Neuronal stem cell (in vitro differentiated cells): ENCODE data around the gene DLG2.
A peak's percentile ranks its signal among the peaks of the same experiment; 100 is the strongest.

Experiments used
- DNase-seq: peaks from one replicate; pipeline ENCODE4 v3.0.0-alpha.2; 2013; ENCODE audit warnings: low spot score
- H2AFZ ChIP-seq: one replicate; pipeline ENCODE4 v1.6.1; 2013; ENCODE audit warnings: mild to moderate bottlenecking, low read length, inconsistent platforms
- H2AK5ac ChIP-seq: 2 replicates; pipeline ENCODE4 v1.6.1; 2013; ENCODE audit warnings: low read depth, mild to moderate bottlenecking, inconsistent platforms, low read length, moderate library complexity, mixed read lengths
- H2BK120ac ChIP-seq: 2 replicates; pipeline ENCODE4 v1.6.1; 2013; ENCODE audit warnings: low read depth, mild to moderate bottlenecking, inconsistent platforms, low read length, moderate library complexity, mixed read lengths
- H2BK12ac ChIP-seq: one replicate; pipeline ENCODE4 v1.6.1; 2013; ENCODE audit warnings: low read length, inconsistent platforms
- H2BK15ac ChIP-seq: 2 replicates; pipeline ENCODE4 v1.6.1; 2013; ENCODE audit warnings: mild to moderate bottlenecking, low read length, inconsistent platforms, mixed read lengths
- H2BK5ac ChIP-seq: one replicate; pipeline ENCODE4 v1.6.1; 2013; ENCODE audit warnings: inconsistent platforms, mild to moderate bottlenecking, low read length, moderate library complexity
- H3K14ac ChIP-seq: one replicate; pipeline ENCODE4 v1.6.1; 2013; ENCODE audit warnings: low read length, inconsistent platforms
- H3K18ac ChIP-seq: 2 replicates; pipeline ENCODE4 v1.6.1; 2013; ENCODE audit warnings: low read length, inconsistent platforms
- H3K23ac ChIP-seq: 2 replicates; pipeline ENCODE4 v1.6.1; 2013; ENCODE audit warnings: low read depth, mild to moderate bottlenecking, mixed read lengths, low read length, inconsistent platforms; ENCODE audit not compliant: poor library complexity
- H3K27ac ChIP-seq: replicated peaks from 3 replicates; pipeline ENCODE4 v1.5.1; 2013; ENCODE audit warnings: low read length, inconsistent platforms
- H3K27me3 ChIP-seq, 3 experiments: 2 replicates each; pipeline ENCODE4 v1.6.1; 2013; ENCODE audit warnings: low read length in 3 of 3, mild to moderate bottlenecking in 2 of 3, inconsistent platforms in 1 of 3, low read depth in 1 of 3, mixed read lengths in 1 of 3, moderate library complexity in 1 of 3; ENCODE audit not compliant: control insufficient read depth in 3 of 3, insufficient read depth in 3 of 3
- H3K36me3 ChIP-seq, 2 donors: replicated peaks in 1 of 2; 2 replicates each; pipeline ENCODE4 v1.6.1; 2013; ENCODE audit warnings: low read length in 2 of 2; ENCODE audit not compliant: control insufficient read depth in 2 of 2, insufficient read depth in 2 of 2
- H3K4ac ChIP-seq: 2 replicates; pipeline ENCODE4 v1.6.1; 2013; ENCODE audit warnings: inconsistent platforms, mild to moderate bottlenecking, low read length, moderate library complexity
- H3K4me1 ChIP-seq, 2 donors: 1 replicate in 1 of 2; 2 replicates in 1 of 2; pipeline ENCODE4 v1.6.1; 2013; ENCODE audit warnings: low read length in 2 of 2, low read depth in 1 of 2; ENCODE audit not compliant: control insufficient read depth in 2 of 2, insufficient read depth in 1 of 2
- H3K4me2 ChIP-seq: one replicate; pipeline ENCODE4 v1.6.1; 2013; ENCODE audit warnings: mild to moderate bottlenecking, low read length, inconsistent platforms; ENCODE audit not compliant: insufficient read depth, poor library complexity, severe bottlenecking
- H3K4me3 ChIP-seq, 2 donors: 2 replicates each; pipeline ENCODE4 v1.5.1; 2013; ENCODE audit warnings: low read length in 2 of 2, mild to moderate bottlenecking in 2 of 2, inconsistent platforms in 1 of 2, moderate library complexity in 1 of 2
- H3K79me1 ChIP-seq: one replicate; pipeline ENCODE4 v1.6.1; 2013; ENCODE audit warnings: low read depth, mild to moderate bottlenecking, inconsistent platforms, low read length, moderate library complexity
- H3K9ac ChIP-seq: one replicate; pipeline ENCODE4 v1.6.1; 2013; ENCODE audit warnings: mild to moderate bottlenecking, low read depth, low read length, inconsistent platforms; ENCODE audit not compliant: poor library complexity
- H3K9me3 ChIP-seq, 2 donors: replicated peaks in 1 of 2; 2 replicates each; pipeline versions ENCODE3 to v1.6.1; 2013; ENCODE audit warnings: low read length in 2 of 2, mild to moderate bottlenecking in 2 of 2, inconsistent platforms in 1 of 2, low read depth in 1 of 2, mixed read lengths in 1 of 2, moderate library complexity in 1 of 2; ENCODE audit not compliant: control insufficient read depth in 2 of 2, insufficient read depth in 1 of 2
- H4K8ac ChIP-seq: one replicate; pipeline ENCODE4 v1.6.1; 2013; ENCODE audit warnings: low read depth, mild to moderate bottlenecking, inconsistent platforms, low read length, moderate library complexity
- H4K91ac ChIP-seq: one replicate; pipeline ENCODE4 v1.6.1; 2013; ENCODE audit warnings: low read length, low read depth, mild to moderate bottlenecking, inconsistent platforms; ENCODE audit not compliant: poor library complexity
- WGBS, 2 donors: extraction: QIAGEN DNeasy Blood & Tissue Kit; methylation state at CpG; one replicate each; pipeline ENCODE4 v1.1.7; 2013; ENCODE audit warnings: missing lambda C conversion rate in 2 of 2, mixed read lengths in 1 of 2; ENCODE audit not compliant: insufficient read length in 2 of 2, insufficient replicate concordance in 1 of 2; ENCODE audit errors: extremely low coverage in 2 of 2; 5-methylcytosine and 5-hydroxymethylcytosine counted together

DLG2 gene

DNA sequence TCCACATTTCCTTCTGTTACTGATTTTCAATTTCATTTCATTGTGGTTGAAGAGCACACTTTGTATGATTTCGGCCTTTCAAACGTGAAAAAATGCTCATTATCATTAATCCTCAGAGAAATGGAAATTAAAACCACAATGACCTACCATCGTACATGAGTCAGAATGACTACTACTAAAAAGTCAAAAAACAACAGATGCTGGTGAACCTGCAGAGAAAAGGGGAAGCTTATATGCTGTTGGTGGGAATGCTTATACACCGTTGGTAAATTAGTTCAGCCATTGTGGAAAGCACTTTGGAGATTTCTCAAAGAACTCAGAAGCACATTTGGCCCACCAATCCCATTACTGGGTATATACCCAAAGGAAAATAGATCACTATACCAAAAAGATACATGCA lies 57.6 kb downstream of the DLG2 start:
- no peak overlapping the region for H2AFZ ChIP-seq
- H3K79me1 ChIP-seq: no peaks in the 10 kb centered on the region
- H3K14ac ChIP-seq: no peak overlapping the region
- no peak overlapping the region for H2AK5ac ChIP-seq
- no peak overlapping the region for H3K27ac ChIP-seq
- no CpG with 5 or more reads among the region's 4 CpGs for WGBS, 2 donors
- H4K8ac ChIP-seq: no peak overlapping the region
- H3K36me3 ChIP-seq: no peaks in the 10 kb centered on the region
- no peak overlapping the region for H3K18ac ChIP-seq
- H3K27me3 ChIP-seq: no peaks in the 10 kb centered on the region
- H3K4me1 ChIP-seq: no peaks in the 10 kb centered on the region
- no peak overlapping the region for H4K91ac ChIP-seq
- H3K9me3 ChIP-seq: no peaks in the 10 kb centered on the region
- H3K4me3 ChIP-seq: no peak overlapping the region
- DNase-seq: no peak
- no peak overlapping the region for H3K23ac ChIP-seq
- no peak overlapping the region for H3K4me2 ChIP-seq
- no peak overlapping the region for H2BK120ac ChIP-seq
- no peak overlapping the region for H2BK15ac ChIP-seq
- no peak overlapping the region for H2BK5ac ChIP-seq
- no peak overlapping the region for H2BK12ac ChIP-seq
- no peak overlapping the region for H3K9ac ChIP-seq
- no peak overlapping the region for H3K4ac ChIP-seq

DNA sequence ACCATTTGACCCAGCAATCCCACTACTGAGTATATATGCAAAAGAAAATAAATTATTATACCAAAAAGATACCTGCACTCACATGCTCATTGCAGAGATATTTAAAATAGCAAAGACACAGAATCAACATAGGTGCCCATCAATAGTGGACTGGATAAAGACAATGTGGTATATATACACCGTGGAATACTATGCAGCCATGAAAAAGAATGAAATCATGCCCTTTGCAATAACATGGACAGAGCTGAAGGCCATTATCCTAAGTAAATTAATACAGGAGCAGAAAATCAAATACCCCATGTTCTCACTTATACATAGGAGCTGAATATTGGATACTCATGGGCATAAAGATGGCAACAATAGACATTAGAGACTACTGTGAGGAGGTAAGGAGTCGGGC lies 68.7 kb downstream of the DLG2 start:
- no CpG with 5 or more reads among the region's 2 CpGs for WGBS, 2 donors
- peaks cover 3 to 4% of the 10 kb centered on the region in 2 donors for H3K9me3 ChIP-seq
- no peak overlapping the region for H3K27ac ChIP-seq
- no peak overlapping the region for H3K4ac ChIP-seq
- no peak overlapping the region for H2BK5ac ChIP-seq
- H2BK12ac ChIP-seq: no peak overlapping the region
- no peak overlapping the region for H4K8ac ChIP-seq
- no peak overlapping the region for H3K18ac ChIP-seq
- H2AK5ac ChIP-seq: no peak overlapping the region
- no peak overlapping the region for H3K14ac ChIP-seq
- no peaks in the 10 kb centered on the region for H3K36me3 ChIP-seq
- no peaks in the 10 kb centered on the region for H3K79me1 ChIP-seq
- H3K4me1 ChIP-seq: no peaks in the 10 kb centered on the region
- H2AFZ ChIP-seq: no peak overlapping the region
- no peak overlapping the region for H3K4me2 ChIP-seq
- H3K9ac ChIP-seq: no peak overlapping the region
- no peak overlapping the region for H2BK120ac ChIP-seq
- H3K27me3 ChIP-seq: no peaks in the 10 kb centered on the region
- no peak overlapping the region for H3K23ac ChIP-seq
- H4K91ac ChIP-seq: no peak overlapping the region
- H3K4me3 ChIP-seq: no peak overlapping the region
- no peak overlapping the region for H2BK15ac ChIP-seq
- DNase-seq: no peak

DNA sequence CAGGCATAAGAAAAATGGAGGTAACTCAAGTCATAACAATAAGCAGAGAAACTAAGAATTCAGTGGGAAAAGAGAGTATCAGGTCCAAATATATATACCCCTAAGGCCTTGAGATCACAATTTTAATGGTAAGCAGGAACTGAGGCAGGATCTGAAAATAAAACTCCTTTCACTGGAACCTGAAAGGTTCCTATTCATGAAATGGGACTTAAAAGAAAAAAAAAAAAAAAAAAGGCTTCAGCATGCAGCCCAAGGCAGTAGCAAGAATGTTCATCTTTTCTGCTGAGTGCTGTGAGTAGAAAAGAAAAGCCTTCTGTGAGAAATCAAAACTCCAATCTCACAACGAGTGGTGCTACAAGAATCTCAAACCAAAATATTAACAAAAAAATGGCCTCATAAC lies 75.3 kb downstream of the DLG2 start:
- H3K14ac ChIP-seq: no peak overlapping the region
- H3K4ac ChIP-seq: no peak overlapping the region
- no peak overlapping the region for H3K27ac ChIP-seq
- H3K18ac ChIP-seq: no peak overlapping the region
- H3K79me1 ChIP-seq: peaks cover 3% of the 10 kb centered on the region
- DNase-seq: no peak
- no peak overlapping the region for H2BK120ac ChIP-seq
- H3K36me3 ChIP-seq: no peaks in the 10 kb centered on the region
- no peak overlapping the region for H2BK5ac ChIP-seq
- H3K9ac ChIP-seq: no peak overlapping the region
- H2AK5ac ChIP-seq: no peak overlapping the region
- H4K91ac ChIP-seq: no peak overlapping the region
- H2BK15ac ChIP-seq: no peak overlapping the region
- H3K4me1 ChIP-seq: no peaks in the 10 kb centered on the region
- no peak overlapping the region for H3K4me3 ChIP-seq
- H3K9me3 ChIP-seq: peaks cover 3 to 18% of the 10 kb centered on the region in 2 donors
- H2AFZ ChIP-seq: no peak overlapping the region
- no peak overlapping the region for H3K23ac ChIP-seq
- no peaks in the 10 kb centered on the region for H3K27me3 ChIP-seq
- no peak overlapping the region for H4K8ac ChIP-seq
- WGBS, 2 donors: no CpG with 5 or more reads among the region's 1 CpG
- no peak overlapping the region for H3K4me2 ChIP-seq
- no peak overlapping the region for H2BK12ac ChIP-seq

DNA sequence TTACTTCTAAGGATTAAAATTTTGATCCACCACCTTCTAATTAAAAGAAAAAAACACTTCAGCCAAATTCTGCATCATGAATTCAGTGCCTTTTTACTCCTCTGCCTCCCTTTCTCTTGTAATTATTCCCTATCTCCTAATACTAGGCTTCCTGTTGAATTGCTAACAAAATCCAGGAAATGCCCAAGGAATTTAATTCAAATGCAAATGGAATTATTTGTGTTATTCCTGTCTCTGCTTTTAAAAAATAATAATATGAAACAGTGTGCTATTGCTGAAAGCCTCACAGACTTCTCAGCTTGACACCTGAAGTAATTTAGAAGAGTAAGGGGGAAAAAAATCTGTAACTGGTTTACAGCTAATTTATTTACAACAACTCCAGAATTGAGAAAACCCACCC lies 85.5 kb downstream of the DLG2 start:
- H3K36me3 ChIP-seq: no peaks in the 10 kb centered on the region
- no peak overlapping the region for H3K4me3 ChIP-seq
- H3K27me3 ChIP-seq: no peaks in the 10 kb centered on the region
- H2AK5ac ChIP-seq: no peak overlapping the region
- peak overlapping the region; percentile 33 for H2AFZ ChIP-seq
- no peak overlapping the region for H3K27ac ChIP-seq
- no peak overlapping the region for H3K9ac ChIP-seq
- H3K4me1 ChIP-seq: peaks cover 8 to 20% of the 10 kb centered on the region in 2 donors
- H4K91ac ChIP-seq: no peak overlapping the region
- no peak overlapping the region for H3K4me2 ChIP-seq
- no peak for DNase-seq
- H3K4ac ChIP-seq: no peak overlapping the region
- H2BK15ac ChIP-seq: no peak overlapping the region
- no peak overlapping the region for H2BK5ac ChIP-seq
- H4K8ac ChIP-seq: no peak overlapping the region
- no peak overlapping the region for H2BK120ac ChIP-seq
- H3K9me3 ChIP-seq: no peaks in the 10 kb centered on the region
- no peak overlapping the region for H3K14ac ChIP-seq
- no peak overlapping the region for H2BK12ac ChIP-seq
- no peak overlapping the region for H3K23ac ChIP-seq
- H3K79me1 ChIP-seq: no peaks in the 10 kb centered on the region
- no peak overlapping the region for H3K18ac ChIP-seq
